Measurements from ENCODE around the gene CNTN5.

CNTN5 gene

DNA sequence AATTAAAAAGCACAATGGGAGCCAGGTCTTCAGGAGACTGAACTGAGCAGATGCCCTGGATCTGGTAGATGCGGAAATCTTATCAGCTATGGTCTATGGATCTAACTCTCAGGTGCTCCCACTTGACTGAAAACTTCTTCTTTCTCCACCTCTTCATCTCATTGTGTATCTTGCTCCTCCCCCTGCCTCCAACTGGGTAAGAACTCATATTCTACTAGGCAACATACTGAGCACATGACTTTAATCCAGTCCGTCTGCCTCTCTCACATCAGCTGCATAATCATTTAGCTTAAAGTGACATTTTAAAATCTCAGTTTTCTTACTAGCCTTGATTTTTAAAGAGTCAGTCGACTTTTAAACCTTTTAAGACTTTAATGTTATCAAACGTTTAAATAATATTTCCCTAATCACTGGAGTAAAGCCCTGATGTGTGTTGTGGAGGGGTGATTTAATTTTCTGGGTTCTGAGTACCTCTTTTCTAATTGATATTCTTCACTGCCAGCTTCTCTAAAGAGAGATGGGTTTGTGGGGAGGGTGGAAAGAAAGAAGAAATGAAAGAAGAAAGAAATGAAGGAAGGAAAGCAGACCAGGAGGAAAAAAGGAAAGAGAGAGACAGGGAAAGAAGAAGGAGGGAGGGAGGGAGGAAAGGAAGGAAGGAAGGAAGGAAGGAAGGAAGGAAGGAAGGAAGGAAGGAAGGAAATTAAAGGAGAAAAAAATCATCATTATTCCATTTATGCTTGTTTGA is 1073.5 kb downstream of the CNTN5 start:
- DNase-seq (ENCODE audit: low read depth), result no peak

DNA sequence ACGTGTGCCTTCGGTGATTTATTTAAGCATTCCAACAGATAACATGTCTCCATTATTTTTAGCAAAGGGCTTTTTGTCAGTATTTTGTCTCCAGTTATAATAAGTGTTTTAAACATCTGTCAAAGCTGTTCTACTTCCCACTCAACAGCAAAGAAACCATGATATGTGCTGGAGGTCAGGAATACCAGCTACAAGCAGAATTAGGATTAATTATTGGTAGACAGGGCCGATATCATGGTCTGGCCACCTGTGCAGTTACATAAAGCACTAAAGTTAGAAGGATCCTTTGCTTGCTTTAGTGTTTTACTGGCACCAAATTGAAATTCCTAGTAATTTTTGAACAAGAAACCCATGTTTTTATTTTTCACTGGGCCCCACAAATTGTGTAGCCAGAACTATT is 1075.1 kb downstream of the CNTN5 start:
- no peak for DNase-seq (ENCODE audit: low read depth)

DNA sequence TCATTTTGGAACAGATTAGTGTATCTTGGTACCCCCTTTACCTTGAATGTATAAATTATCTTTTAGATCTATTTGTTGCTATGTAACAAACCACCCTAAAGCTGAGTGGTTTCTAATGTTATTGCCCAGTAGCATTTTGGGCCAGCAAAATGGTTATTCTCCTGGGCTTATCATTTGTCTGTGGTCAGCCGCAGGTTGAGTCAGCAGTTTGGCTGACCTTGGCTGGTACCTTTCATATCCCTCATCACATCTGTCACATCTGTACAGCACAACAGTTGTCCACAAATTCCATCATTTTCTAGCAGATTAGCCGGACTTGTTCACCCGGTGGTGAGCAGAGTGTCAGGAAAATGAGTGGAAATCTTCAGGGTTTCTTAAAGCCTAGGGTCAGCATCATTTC is 1077.8 kb downstream of the CNTN5 start:
- DNase-seq (ENCODE audit: low read depth), result no peak

DNA sequence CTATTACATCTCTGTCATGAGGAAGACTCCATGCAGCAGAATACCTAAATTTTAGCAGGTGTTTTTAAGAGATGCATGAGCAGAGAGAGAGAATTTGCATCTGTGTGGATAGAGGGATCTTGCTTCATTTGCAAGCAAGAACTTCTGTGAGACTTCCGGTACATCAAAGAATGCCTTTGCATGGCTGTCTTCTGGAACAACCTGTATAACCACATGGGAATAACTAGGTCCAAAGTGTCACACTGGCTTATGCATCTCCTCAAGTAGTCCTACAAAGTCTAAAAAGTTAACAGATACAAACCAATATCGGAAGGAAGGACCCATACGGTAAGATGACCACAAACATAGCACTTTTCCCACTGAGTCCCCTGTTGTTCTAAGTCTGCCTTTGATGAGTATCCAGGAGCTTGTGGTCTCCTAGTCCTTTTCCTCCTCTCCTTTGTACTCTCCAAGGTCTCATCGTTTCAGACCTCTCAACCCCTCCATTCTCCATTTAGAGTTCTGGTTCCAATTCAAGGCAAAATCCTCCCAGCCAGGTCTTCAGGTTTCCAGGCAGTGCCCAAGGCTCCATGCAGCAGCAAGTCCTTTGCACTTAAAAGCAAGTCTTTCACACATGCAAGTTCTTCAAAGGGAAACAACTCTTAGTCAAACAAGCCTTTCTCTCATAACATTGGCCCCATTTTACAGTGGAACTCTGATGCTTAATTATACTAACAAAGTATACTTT is 1084.7 kb downstream of the CNTN5 start:
- DNase-seq (ENCODE audit: low read depth), result no peak

DNA sequence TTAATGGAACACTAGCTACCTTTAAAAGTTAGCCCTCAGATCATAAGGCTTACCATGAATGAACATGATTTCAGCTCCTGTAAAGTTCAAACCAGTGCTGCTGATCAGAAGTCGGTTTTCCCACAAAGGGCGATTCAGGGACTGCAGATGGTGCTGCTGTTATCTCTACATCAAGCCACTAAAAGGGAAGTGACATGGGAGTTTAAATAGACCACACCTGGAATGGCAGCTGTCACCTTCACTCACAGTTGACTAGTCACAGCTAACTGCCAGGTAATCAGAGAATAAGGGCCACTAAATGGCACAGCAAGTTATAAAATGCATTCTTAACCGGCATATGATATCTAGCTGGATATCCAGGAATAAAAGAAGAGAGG is 1085.2 kb downstream of the CNTN5 start:
- no peak for DNase-seq (ENCODE audit: low read depth)

DNA sequence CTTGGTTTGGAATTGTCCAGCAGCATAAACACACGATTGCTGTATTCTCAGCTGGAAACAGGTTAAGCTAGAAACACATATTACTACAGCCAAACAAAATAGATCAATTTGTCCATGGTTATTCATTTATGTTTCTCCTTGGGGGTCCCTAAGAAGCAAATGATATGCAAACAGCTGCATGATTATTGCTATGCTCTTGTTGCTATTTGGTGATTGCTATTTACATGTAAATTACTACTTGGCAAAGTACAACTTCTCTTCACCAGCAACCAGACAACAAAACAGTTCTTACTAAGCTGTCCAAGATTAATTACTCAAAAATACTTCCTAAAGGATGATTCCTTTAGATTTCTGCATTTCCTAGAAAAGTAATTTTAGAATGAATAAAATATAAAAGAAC is 1098.4 kb downstream of the CNTN5 start:
- DNase-seq (ENCODE audit: low read depth), result no peak

DNA sequence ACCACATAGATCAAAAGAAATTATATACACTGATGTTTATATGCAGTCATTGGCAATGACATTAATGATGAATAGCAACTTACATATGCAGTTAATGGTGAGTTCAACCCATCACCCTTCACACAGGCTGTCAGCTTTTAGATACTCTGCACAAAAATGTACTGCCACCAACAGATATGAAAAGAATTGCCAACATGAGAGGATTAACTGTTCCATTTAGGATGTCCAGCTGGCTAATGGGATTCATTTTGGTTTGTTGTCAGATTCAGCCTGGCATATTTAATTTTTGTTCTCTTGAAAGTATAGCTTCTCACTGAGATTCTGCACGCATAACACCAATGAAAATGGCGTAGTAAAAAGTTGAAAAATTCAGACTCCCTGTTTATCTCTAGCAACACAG is 1112.4 kb downstream of the CNTN5 start:
- no peak for DNase-seq (ENCODE audit: low read depth)

DNA sequence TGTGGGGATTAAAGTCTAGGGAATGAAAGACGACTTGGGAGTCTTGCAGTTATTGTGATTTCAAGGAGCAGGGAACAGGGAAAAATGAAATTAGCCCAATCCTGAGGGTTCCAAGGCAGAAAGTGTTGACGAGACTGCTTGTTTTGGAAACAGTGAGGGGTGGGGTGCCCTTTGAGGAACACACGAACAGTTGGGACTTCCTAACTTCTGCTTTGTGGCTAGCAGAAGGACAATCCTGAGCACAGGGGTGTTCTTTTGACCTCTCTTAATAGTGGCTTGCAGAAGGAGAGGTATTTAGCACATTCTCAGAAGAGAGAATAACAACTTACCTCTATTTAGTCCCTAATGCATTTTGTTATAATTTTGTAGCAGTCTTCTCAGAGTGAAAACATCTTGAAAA is 1120.5 kb downstream of the CNTN5 start:
- DNase-seq (ENCODE audit: low read depth), result no peak

DNA sequence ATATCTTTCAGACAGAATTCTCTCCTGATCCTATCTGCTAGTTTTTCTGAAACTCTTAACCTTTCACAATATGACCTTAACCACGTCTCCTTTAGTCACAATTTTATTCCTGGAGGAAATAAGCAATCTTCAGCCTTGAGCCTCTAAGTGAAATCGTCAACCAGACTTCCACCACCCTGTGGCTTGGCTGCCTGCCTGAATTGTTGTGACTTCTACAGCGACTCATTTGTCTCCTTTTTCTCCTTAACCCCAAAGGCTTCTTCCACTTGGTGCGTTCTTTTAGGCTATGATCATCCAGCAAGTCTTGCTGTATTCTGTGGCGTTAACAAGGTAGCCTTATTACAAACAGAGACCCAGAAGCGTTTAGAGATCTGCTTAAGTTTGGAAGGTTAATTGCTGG is 1131.2 kb downstream of the CNTN5 start:
- DNase-seq (ENCODE audit: low read depth), result no peak

DNA sequence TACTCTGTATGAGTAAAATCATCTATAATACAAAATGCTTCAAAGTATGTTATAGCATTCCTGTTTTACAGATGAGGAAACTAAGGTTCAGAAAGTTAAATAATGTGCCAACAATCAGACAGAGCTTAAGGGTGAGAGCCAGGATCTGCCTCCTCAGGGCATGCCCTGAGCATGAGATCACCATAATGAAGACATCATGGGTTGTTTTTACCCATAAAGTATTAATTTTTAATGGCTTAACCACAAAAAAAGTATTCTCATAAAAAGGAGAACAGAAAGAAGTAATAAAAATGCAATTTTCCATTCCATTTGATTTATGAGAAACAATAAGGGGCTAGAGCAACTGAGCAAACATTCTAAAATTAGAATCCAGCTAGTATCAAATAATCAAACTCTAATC is 1132.0 kb downstream of the CNTN5 start:
- DNase-seq (ENCODE audit: low read depth), result no peak

DNA sequence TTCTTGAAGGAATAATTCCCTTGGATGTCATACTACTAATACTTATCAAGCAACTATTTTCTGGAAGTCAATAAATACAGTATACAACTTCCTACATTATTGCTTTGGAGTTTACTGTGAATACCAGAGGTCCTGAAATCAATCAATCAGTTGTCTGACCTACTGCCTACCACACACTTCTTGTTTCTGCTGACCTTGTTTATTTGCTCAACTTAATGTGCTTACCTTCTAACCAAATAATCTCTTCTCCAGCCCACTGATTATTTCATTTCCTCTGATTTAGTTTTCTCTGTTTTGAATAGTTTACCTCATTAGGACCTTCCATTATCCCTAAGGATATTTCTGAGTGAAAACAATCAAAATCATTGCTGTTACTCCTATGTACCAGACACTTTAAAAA is 1142.7 kb downstream of the CNTN5 start:
- no peak for DNase-seq (ENCODE audit: low read depth)

DNA sequence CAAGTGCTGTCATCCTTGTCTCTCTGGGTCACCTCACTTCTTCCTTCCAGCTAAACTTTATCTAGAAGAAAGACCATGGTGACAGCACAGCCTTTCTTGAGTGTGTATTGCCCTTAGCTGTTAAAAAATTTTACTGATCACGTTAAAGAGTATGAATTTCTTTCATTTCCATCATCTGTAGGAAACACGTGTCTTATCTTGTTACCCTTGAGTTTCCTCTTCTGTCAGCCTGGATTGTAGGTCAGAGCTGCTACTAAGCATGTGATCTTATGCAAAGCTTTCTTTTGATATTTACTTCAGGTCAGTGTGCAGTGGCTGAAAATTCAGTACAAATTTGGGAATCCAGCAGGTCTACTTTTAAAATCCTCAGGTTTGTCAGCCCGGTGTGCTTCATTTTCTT is 1154.1 kb downstream of the CNTN5 start:
- no peak for DNase-seq (ENCODE audit: low read depth)

DNA sequence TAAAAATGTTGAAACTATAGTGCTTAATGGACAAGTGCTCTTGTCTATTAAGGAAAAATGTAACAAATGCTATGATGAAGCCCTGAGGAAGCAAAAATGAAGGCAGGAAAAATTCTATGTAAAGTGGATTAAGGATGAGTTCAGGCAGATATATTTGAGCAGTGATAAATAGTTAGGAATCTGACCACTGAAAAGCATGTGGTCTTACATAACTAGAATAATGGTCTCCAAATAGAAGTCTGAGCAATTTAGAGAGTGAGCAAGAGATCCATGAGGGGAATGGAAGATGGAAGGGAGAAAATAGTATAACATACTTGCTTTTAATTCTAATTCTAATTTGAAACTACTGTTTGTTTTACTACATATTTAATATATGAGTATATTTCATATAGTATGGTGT is 1155.7 kb downstream of the CNTN5 start:
- DNase-seq (ENCODE audit: low read depth), result no peak

DNA sequence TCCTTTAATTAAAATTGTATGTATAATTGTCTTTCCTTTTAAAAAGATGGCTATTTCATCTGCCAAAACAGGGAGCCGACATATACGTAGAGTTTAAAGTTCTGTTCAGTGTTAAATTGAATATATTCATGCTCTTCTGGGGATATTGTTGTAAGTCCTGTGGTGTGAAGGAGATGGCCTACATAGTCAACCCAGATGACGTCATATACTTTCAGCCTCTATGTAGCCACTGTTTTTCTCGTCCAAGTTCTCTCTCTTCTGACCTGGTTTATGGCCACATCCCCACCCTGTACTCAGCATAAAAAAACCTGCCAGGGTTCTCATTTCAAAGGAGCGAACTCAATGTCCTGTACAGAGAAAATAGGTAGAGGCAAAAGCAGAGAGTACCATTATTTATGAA is 1156.9 kb downstream of the CNTN5 start:
- no peak for DNase-seq (ENCODE audit: low read depth)

DNA sequence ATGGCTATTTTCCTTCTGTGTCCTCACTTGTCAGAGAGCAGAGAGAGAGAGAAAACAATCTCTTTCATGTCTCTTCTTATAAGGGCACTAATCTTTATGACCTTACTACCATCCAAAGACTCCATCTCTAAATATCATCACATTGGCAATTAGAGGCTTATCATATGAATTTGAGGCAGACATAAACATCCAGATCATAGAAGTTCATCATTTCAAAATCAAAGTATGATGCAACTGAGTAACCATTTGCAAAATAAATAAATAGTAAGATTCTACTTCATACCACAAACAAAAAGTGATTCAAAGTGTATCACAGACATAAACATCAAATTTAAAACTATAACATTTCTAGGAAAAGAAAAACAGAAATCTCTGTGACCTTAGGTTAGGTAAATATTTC is 1161.6 kb downstream of the CNTN5 start:
- DNase-seq (ENCODE audit: low read depth), result no peak

DNA sequence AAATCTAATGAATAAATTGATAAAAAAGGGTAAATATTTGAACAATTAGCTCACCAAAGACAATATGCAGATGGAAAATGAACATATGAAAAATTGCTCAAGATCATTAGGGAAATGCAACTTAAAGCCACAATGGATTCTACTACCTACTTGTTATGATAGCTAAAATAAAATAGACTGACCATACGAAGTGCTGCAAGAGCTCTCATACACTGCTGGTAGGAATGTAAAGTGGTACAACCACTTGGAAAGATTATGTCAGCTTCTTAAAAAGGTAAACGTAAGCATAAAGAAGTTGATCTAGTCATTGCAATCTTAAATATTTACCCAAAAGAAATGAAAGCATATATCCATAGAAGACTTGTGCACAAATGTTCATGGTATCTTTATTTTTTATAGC is 1162.2 kb downstream of the CNTN5 start:
- DNase-seq (ENCODE audit: low read depth), result no peak

DNA sequence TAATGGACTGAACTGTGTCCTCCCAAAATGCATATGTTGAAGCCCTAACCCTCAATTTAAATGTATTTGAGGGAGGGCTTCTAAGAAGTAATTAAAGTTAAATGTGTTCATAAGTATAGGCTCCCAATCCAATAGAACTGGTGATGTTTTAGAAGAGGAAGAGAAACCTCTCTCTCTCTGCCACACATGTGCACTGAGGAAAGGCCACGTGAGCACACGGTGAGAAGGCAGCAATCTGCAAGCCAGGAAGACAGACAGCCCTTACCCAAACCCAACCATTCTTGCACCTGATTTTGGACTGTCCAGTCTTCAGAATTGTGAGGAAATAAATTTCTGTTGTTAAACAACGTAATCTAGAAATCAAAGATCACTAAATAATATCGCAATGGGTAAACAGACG is 1164.8 kb downstream of the CNTN5 start:
- no peak for DNase-seq (ENCODE audit: low read depth)

DNA sequence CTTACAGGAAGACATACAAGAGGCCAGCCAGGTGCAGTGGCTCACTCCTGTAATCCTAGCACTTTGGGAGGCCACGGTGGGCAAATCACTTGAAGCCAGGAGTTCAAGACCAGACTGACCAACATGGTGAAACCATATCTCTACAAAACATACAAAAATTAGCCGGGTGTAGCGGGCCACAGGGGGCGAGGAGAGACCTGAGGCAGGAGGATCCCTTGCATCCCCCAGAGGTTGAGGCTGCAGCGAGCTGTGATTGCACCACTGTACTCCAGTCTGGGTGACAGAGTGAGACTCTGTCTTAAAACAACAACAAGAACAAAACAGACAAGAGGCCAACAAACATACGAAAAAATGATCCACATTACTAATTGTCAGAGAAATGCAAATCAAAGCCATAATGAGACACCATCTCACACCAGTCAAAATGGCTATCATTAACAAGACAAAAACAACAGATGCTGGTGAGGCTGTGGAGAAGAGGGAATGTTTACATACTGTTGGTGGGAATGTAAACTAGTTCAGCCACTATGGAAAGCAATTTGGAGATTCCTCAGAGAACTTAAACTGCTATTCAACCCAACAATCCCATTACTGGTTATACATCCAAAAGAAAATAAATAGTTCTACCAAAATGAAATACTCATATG is 1167.5 kb downstream of the CNTN5 start:
- no peak for DNase-seq (ENCODE audit: low read depth)

DNA sequence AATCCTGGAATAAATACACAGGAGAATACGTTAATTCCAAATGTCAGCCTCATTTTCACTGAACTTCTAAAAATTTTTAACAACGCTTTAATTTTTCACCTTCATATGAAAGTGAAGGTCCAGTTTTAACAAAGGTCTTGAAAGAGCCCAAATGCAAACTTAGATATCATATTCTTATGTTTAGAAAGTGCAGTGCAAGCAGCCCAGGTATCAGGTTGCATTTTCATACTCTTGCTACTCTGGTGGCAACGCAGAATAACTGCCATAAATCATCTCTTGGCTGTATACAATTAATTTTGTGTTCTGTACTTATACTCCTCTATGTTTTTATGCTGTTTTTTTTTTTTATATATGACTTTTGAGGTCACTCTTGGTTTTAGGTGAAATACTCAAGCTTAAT is 1169.6 kb downstream of the CNTN5 start:
- DNase-seq (ENCODE audit: low read depth), result no peak

DNA sequence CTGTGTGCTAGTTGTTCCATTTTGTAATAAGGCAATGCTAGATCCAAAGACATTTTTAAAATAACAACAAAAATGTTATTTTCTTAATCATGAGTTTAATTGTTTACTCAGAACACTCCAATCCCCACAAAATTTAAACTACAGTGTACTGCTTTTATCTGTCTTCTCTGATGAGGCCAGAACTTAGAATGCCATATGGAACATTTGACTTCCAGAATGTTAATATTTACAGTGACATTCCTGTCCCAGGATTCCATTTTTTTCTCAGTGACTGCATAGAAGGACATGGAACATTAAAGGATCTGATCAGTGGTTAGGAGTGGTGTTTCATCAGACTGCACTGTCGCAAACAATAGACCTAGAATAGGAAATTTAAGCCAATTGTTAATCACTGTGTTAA is 1171.4 kb downstream of the CNTN5 start:
- no peak for DNase-seq (ENCODE audit: low read depth)

DNA sequence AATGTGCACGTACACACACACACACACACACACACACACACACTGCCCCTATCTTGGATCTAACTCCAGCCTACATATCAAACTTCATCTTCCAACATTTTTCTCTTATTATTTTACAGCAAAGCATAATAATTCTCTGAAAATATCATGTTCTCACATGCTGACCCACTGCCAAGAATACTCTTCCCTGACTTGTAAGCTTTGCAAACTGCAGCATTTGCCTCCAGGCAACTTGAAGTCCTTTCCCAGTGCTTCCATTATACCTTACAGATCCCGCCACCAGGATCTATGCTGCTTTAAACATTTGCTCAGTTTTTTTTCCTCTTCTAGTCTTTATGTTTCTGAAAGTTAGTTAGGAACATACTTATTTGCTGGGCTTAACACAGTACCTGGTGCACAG is 1183.0 kb downstream of the CNTN5 start:
- no peak for DNase-seq (ENCODE audit: low read depth)

DNA sequence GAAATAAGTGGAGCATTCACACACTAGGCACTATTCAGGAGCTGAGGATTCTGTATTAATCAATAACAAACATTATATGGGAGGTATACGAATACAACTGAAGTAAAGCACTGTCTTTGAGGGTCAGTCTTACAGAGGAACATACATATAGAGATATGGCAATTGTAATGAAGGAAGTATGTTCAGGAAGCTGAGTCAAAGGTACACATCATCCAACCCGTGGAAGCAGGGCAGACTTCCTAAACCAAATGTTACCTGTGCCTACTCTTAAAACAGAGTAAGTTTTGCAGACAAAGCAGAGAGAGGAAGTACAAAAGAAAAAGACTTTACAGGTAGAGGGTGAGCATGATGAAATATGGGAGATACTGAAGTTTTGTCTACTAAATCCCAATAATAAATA is 1185.2 kb downstream of the CNTN5 start:
- no peak for DNase-seq (ENCODE audit: low read depth)

DNA sequence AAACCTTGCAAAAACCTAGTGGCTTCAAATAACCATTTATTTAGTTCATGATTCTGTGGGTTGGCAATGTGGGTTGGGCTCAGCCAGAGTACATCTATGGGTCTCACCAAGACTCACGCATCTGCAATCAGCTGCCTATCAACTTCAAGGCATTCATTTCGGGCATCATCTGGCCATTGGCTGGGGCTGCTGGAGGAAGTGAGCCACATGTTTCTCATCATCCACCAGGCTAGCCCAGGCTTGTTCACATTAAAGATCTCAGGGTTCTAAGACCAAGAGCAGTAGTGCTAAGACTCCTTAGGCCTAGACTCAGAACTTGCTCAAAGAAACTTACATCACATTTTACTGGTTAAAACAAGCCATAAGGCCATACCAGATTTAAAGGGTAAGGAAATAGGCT is 1187.5 kb downstream of the CNTN5 start:
- DNase-seq (ENCODE audit: low read depth), result no peak

DNA sequence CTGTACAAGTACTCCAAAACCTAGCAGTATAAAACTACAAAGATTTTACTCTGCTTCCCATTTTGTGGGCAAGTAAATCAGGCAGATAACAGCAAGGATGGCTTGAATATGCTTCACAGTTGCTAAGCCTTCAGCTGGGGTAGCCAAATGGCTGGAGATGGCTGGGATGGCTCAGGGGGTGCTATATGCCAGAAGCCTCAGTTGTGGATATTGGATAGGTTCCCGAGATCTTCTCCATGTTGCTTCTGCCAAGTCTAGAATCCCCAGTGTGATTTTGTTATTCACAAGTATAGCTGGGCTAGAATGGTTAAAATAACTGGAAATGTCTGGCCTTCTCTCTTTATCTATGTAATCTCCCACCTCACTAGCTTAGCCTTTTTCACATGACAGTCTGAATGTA is 1194.0 kb downstream of the CNTN5 start:
- no peak for DNase-seq (ENCODE audit: low read depth)

Data from stimulated activated CD8-positive, alpha-beta memory T cell treated with anti-CD3 and anti-CD28 coated beads, Interleukin-4, amount 100 ng/mL, for 24 hours (primary cell).